Suppressor macrophage (primary cell): ENCODE data around the gene GALNT14.

Experiments used
- DNase-seq, 4 experiments: peaks; one replicate each; pipeline ENCODE4 v3.0.0-alpha.2; 2020 to 2022

GALNT14 gene

GRCh38 chr2:31083234-31083993 lies 54.8 kb downstream of the GALNT14 start:
- no peak for DNase-seq

- no peak for DNase-seq
Observed at GRCh38 chr2:31082002-31082401, 56.2 kb downstream of the GALNT14 start.

- DNase-seq: no peak
Observed at GRCh38 chr2:31081492-31081891, 56.7 kb downstream of the GALNT14 start.

- no peak for DNase-seq
Observed at GRCh38 chr2:31080361-31080760, 57.9 kb downstream of the GALNT14 start.

GRCh38 chr2:31079665-31080064 lies 58.6 kb downstream of the GALNT14 start:
- peak in 1 of 4 experiments; percentile 7 for DNase-seq

GRCh38 chr2:31078579-31079105 lies 59.6 kb downstream of the GALNT14 start:
- DNase-seq: no peak

GRCh38 chr2:31078011-31078410 lies 60.2 kb downstream of the GALNT14 start:
- no peak for DNase-seq

GRCh38 chr2:31075941-31076590 lies 62.2 kb downstream of the GALNT14 start:
- DNase-seq: no peak

- DNase-seq: no peak
Observed at GRCh38 chr2:31075431-31075830, 62.8 kb downstream of the GALNT14 start.

GRCh38 chr2:31071741-31072140 lies 66.5 kb downstream of the GALNT14 start:
- no peak for DNase-seq

- no peak for DNase-seq
Observed at GRCh38 chr2:31070339-31071125, 67.7 kb downstream of the GALNT14 start.

GRCh38 chr2:31069643-31070325 lies 68.5 kb downstream of the GALNT14 start:
- DNase-seq: no peak

GRCh38 chr2:31067259-31067658 lies 71.0 kb downstream of the GALNT14 start:
- DNase-seq: no peak

GRCh38 chr2:31066551-31066950 lies 71.7 kb downstream of the GALNT14 start:
- no peak for DNase-seq

GRCh38 chr2:31066086-31066485 lies 72.2 kb downstream of the GALNT14 start:
- no peak for DNase-seq

- no peak for DNase-seq
Observed at GRCh38 chr2:31065356-31065755, 72.9 kb downstream of the GALNT14 start.

GRCh38 chr2:31060397-31060796 lies 77.8 kb downstream of the GALNT14 start:
- no peak for DNase-seq

- no peak for DNase-seq
Observed at GRCh38 chr2:31058096-31059035, 79.9 kb downstream of the GALNT14 start.

GRCh38 chr2:31057691-31058090 lies 80.5 kb downstream of the GALNT14 start:
- DNase-seq: no peak

GRCh38 chr2:31055938-31056337 lies 82.3 kb downstream of the GALNT14 start:
- no peak for DNase-seq

- peak; percentile 13 to 38 (median 37) for DNase-seq
Observed at GRCh38 chr2:31054842-31055388, 83.3 kb downstream of the GALNT14 start.
